Epidermal melanocyte (primary cell): ENCODE results near the gene SEPTIN11.
"Not testable (repeated sequence)": the region's sequence is repeated elsewhere in the genome, so short reads cannot be mapped to it uniquely, and the experiment has no call there.

ENCODE experiments used
- DNase-seq: peaks from one replicate; pipeline ENCODE4 v3.0.0; 2011; ENCODE audit warnings: low spot score; ENCODE audit not compliant: insufficient read length

The SEPTIN11 gene

GRCh38 chr4:76952071-76952470, 2.5 kb downstream of the SEPTIN11 start:
- DNase-seq: no peak

DNA sequence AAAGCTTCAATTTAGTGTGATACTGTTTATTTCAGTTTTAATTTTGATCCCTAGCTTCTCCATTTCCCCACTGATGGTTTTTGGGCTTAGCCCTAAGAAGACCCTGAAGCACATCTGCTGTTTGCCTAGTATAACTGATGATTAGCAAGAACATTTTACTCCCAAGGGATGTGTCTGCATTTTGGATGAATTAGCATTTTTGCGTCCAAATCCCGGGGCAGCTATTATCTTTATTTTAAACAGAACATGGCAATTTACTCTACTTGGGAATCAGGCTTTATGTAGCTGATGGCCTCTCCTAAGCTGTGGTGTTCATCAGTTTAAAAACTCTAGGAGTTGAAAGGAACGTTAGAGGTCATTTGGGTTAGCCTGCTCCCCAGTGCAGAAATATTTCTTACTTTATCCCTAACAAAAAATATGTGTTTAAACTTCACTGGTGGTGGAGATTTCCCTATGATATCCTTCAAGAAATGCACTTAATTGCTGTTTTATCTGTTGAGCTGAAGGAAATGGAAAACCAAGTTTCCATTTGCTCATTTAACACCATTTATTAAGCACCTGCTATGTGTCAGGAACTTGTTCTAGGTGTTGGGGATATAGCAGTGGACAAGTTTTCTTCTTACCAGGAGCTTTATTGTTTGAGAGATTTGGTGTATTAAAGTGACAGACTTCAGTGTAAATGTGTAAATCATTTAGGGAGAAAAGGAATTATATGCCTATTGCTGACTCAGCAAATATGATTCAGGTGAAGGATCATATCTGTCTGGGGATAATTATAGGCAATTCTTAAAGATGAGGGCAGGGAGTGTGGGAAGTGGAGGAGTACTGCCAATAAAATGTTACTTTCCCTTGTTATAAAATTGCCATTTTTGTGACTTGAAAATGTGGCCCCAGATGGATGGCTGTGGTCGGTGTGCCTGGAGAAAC, 3.4 kb downstream of the SEPTIN11 start:
- no peak for DNase-seq

GRCh38 chr4:76953956-76954355, 4.4 kb downstream of the SEPTIN11 start:
- no peak for DNase-seq

GRCh38 chr4:76954489-76954888, 4.9 kb downstream of the SEPTIN11 start:
- no peak for DNase-seq

- no peak for DNase-seq
These were observed 5.6 kb downstream of the SEPTIN11 start for GRCh38 chr4:76955182-76955581.

GRCh38 chr4:76957004-76957738, 7.6 kb downstream of the SEPTIN11 start:
- no peak for DNase-seq

- no peak for DNase-seq
These were observed 9.3 kb downstream of the SEPTIN11 start for GRCh38 chr4:76958891-76959290.

- no peak for DNase-seq
These were observed 10.5 kb downstream of the SEPTIN11 start for GRCh38 chr4:76960014-76960413.

DNA sequence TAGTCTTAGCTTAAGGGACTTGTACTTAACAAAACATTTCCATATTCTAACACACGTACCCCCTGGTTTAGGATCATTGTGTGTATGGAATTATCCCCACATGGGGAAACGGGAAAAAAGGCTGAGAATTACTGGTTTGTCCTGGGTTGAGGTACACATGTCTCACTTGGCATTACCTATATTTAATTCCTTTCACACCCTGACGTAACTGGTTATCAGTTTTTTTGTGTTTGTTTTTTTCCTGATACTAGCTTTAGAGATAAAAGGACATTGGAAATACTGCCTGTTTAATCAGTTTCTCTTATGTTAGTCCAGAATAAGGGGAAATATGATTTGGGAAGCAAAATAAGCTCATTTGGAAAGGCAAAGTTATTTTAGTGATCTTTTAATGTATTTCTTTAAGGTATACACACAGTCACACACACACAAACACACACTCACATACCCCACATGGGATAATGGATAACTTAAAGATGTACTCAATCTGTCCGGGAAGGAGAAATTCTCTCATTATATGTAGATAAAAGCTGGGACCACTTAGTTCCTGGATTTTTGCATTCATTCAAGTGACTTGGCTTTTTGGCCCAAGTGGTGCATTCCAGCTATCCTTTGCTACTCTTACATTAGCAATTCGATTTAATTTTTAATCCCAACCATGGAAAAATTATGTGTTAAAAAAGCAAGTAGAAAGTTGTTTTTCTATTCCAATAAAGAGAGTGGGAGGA, 13.0 kb downstream of the SEPTIN11 start:
- no peak for DNase-seq

GRCh38 chr4:76963131-76963750, 13.7 kb downstream of the SEPTIN11 start:
- DNase-seq: no peak

- DNase-seq: not testable (repeated sequence)
These were observed 14.4 kb downstream of the SEPTIN11 start for GRCh38 chr4:76963927-76964326.

GRCh38 chr4:76964769-76965168, 15.2 kb downstream of the SEPTIN11 start:
- no peak for DNase-seq

- DNase-seq: no peak
These were observed 16.5 kb downstream of the SEPTIN11 start for GRCh38 chr4:76965866-76966579.

GRCh38 chr4:76968937-76969336, 19.4 kb downstream of the SEPTIN11 start:
- no peak for DNase-seq

- no peak for DNase-seq
These were observed 19.9 kb downstream of the SEPTIN11 start for GRCh38 chr4:76969495-76969894.

- no peak for DNase-seq
These were observed 20.5 kb downstream of the SEPTIN11 start for GRCh38 chr4:76969941-76970529.

- no peak for DNase-seq
These were observed 22.8 kb downstream of the SEPTIN11 start for GRCh38 chr4:76972306-76972705.

- no peak for DNase-seq
These were observed 24.6 kb downstream of the SEPTIN11 start for GRCh38 chr4:76974150-76974549.

- no peak for DNase-seq
These were observed 27.6 kb downstream of the SEPTIN11 start for GRCh38 chr4:76977113-76977512.

- peak; percentile 26 for DNase-seq
These were observed 28.3 kb downstream of the SEPTIN11 start for GRCh38 chr4:76977736-76978350.
